MM.1S (cell line): Measurements from ENCODE around the gene ALPI.

ENCODE experiments used
- EZH2 ChIP-seq: fragments of 300-600 bp; sonication (generic); optimal IDR thresholded peaks from 2 replicates; pipeline ENCODE3; 2017; ENCODE audit warnings: low read depth, mild to moderate bottlenecking, antibody characterized with exemption, low read length, mixed read lengths
- EZH2phosphoT487 ChIP-seq: fragments of 300-600 bp; sonication (generic); IDR thresholded peaks from 2 replicates; pipeline ENCODE4 v1.6.1; 2018; ENCODE audit warnings: antibody characterized with exemption, low read length
- TF ChIP-seq, protein P1 (sequence below): fragments of 300-600 bp; sonication (generic); IDR thresholded peaks from 2 replicates; pipeline ENCODE4 v1.5.1; 2016; ENCODE audit warnings: antibody characterized with exemption, low read length, mixed read lengths

DNA sequence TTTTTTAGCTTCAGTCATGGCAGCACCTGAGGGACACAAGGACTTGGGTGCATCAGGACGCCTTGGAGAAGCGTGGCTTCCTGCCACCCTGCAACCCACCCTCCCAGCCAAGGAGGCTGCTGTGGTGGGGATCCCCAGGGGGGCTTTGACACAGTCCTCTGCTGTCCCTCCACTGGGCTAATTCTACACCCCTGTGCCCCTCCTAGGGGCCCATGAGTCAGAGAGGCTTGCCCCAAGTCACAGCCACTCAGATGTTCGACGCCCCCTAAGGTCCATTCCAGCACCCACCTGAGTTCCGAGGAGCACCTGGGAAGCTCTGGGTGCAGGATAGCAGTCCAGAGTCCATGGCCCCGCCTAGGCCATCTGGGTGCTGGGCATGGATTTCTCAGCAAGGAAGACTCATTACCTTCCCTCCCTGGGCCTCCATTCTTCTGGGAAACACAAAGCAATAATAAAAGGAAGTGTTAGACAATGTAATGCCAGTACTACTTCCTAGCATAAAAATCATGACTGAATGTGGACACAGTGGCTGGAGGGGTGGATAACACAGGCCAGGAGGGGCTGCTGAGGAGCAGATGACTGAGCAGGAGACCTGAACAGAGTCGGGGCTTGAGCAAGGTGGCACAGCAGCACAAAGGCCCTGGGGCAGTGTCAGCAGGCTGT lies 45.6 kb upstream of the ALPI start:
- TF ChIP-seq, protein P1, sequence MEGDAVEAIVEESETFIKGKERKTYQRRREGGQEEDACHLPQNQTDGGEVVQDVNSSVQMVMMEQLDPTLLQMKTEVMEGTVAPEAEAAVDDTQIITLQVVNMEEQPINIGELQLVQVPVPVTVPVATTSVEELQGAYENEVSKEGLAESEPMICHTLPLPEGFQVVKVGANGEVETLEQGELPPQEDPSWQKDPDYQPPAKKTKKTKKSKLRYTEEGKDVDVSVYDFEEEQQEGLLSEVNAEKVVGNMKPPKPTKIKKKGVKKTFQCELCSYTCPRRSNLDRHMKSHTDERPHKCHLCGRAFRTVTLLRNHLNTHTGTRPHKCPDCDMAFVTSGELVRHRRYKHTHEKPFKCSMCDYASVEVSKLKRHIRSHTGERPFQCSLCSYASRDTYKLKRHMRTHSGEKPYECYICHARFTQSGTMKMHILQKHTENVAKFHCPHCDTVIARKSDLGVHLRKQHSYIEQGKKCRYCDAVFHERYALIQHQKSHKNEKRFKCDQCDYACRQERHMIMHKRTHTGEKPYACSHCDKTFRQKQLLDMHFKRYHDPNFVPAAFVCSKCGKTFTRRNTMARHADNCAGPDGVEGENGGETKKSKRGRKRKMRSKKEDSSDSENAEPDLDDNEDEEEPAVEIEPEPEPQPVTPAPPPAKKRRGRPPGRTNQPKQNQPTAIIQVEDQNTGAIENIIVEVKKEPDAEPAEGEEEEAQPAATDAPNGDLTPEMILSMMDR = no peak
- TF ChIP-seq EZH2phosphoT487 (no peak), EZH2 (no peak)
